Inferior parietal cortex (tissue), 1 donor: Measurements from ENCODE around the gene TOMM20.
A peak's percentile ranks its signal among the peaks of the same experiment; 100 is the strongest.
"Not testable (repeated sequence)": the region's sequence is repeated elsewhere in the genome, so short reads cannot be mapped to it uniquely, and the experiment has no call there.

Experiments
- DNase-seq: peaks from one replicate; pipeline ENCODE4 v3.0.0-alpha.2; 2016; ENCODE audit errors: extremely low spot score

TOMM20 gene

GRCh38 chr1:235078480-235079381, 49.9 kb downstream of the TOMM20 start:
- no peak for DNase-seq

DNA sequence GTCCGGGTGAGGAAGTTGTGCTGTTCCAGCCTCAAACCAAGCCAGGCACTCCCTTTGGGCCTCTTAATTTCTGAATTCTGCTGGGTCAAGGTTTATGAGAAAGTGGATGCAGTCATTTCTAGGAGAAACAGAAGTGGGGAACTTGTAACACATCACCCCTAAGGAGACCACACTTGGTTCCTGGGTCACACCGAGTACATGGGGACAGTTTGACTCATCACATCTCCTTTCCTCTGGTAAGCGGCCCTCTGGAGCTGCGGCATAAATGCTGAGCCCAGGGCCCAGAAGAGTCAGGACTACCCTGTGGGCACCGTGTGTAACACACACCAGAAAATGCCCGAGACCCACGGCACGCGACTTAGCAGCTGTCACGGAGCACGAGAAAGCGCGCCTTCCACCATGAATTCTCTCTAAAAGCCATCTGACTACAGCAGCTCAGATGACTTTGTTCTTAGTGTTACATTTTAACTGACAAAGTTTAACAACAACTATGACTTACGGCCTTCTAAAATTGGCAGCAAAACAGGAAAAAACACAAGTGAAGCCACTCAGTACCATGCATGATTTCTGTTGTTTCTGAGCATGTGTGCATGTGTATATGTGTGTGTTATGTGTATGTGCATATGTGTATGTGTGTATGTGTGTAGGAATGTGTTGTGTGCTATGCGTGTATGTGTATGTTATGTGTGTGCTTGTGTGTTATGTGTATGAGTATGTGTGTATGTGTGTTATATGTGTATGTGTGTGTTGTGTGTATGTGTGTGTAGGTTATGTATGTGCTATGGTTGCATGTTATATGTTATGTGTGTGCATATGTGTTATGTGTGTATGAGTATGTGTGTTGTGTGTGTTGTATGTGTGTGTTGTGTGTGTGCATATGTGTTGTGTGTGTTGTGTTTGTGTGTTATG, 50.8 kb downstream of the TOMM20 start:
- DNase-seq: no peak

DNA sequence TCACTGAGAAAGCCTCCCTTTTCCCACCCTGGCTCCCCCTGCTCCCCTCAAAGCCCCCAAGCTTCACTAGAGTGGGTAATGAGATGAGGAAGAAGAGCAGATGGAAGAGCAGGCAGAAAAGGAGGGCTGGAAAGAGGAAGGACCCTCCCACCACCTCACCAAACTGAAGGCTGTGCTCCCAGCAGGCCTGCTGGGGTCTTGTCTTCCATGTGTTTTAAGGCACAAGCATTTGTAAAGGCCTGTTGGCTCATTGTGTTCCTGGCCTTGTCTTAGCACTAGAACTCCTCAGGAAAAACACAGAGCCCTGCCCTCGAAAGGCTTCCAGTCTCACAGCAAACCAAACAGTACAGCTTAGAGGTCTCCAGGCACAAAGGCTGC, 51.5 kb downstream of the TOMM20 start:
- no peak for DNase-seq

DNA sequence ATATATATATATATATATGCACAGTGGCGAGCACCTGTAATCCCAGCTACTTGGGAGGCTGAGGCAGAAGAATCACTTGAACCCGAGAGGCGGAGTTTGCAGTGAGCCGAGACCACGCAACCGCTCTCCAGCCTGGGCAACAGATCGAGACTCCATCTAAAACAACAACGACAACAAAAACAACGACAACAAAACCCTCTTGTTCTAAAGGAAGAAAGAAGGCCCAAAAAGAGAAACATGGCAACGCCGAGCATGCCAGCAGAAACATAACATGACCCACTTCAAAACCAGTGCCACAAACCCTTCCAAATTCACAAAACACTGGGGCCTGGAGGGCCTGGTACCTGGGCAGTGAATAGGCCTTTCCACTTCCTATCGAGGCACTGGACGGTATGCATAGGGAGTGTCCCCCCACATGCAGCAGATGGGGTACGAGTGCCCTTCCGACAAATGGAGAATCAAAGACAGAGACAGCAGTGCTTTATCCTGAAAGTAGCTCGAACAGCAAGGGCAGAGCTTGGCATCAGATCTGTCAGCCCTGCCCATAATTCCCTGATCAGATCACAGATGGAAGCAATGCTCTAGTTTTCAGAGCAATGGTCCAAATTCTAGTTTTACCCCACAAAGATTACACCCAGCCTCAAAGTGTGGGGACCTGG, 52.0 kb downstream of the TOMM20 start:
- DNase-seq: no peak

DNA sequence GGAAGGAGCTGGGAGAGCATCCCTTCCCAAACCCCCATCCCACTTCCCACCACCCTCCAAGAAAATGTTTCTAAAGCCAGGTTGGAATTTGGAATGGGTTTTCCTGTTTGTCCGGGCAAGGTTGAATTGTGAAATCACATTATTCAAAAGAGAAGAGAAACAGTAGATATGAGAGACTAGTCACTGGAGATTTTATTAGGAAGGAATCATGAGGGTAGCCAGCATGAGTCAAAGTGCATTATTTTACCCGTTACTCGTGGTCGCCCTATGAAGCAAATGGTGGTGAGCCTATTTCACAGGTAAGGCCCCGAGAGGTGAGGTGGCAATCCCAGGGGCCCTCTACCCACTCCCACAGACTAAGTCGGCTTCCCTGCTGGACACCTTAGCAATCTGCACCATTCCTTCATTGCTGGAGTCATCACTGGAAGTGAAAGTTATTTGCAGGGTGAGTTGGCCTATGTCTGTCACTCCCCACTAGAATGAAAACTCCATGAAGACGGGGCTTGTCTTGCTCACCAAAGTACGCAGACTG, 52.8 kb downstream of the TOMM20 start:
- DNase-seq: no peak

DNA sequence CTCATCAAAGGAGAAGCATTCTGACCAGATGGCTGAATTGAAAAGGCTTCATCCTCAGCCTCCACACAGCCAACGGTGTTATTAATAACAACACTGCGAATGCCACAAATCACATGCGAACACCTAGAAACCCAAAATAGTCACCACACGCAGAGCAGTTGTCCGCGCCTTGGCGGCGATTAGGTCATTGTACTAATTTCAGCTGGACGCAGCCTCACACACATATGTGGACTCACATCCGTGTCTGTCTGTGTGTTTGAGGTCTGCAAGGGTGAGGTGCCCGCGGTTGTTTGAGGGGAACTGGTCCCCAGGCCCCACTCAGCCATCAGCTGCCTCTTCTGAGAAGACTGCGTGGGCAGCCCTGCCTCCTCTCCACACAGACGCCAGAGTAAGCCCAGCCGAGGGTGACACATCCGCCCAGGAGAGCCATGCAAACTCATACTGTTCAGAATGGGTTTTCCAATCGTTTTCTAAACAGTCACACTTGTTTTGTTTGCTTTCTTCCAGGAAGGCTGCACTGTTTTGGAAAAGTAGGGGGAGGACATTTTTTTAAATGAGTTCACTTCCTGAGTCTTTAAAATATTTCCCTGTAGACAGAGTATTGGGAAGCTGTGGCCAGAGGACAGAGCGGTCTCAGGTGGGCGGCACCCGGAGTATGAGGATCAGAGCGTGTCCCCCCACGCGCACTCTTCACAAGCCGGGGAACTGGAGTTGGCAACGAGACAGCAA, 53.4 kb downstream of the TOMM20 start:
- DNase-seq: peak; percentile 63

- DNase-seq: peak; percentile 44
These were observed 54.1 kb downstream of the TOMM20 start for GRCh38 chr1:235074523-235075047.

GRCh38 chr1:235073968-235074522, 54.6 kb downstream of the TOMM20 start:
- DNase-seq: no peak

DNA sequence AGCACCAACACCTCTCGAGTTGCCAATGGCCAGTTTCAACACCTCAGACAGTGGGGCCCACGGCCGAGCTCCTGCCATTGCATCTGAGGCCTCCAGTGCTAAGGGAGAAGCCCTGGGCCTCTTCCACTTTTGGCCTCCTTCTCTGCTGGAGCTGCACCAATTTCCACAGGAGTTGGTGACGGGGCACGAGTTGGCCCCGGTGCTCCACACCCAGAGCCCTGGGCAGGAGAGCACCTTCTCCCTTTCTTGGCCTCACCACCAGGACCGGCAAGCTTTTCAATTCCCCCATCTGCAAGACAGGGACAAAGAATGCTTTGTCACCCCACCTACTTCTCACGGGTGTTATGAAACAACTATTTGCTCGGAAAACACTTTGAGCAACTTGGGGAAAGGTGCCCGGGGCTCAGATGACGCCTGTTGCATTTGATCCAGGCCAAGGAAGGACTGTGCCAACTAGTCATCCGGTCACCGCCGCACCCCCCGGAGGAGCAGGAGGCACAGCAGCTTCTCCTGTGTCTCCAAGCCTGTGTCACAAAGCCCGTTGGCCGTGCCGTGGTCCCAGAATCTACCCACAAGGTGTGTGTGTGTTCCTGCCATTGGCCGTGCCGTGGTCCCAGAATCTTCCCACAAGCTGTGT, 55.2 kb downstream of the TOMM20 start:
- no peak for DNase-seq

GRCh38 chr1:235072577-235072976, 56.1 kb downstream of the TOMM20 start:
- DNase-seq: not testable (repeated sequence)

DNA sequence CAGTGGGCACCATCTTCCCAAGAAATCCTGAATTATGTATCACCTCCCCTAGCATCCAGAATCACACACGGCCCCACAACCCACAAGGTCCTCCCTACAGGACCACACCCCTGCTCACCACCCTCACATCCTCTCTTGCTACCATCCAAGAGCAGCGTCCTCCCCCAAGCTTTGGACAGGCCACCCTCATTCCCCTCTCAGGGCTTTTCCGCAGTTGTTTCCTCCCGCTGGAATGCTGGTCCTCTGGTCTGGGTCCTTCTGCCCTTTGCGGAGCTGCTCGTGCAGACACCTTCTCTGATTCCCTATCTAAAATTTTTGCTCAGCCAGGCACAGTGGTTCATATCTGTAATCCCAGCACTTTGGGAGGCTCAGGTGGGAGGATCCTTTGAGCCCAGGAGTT, 56.5 kb downstream of the TOMM20 start:
- no peak for DNase-seq

GRCh38 chr1:235070819-235071218, 57.8 kb downstream of the TOMM20 start:
- no peak for DNase-seq

GRCh38 chr1:235069577-235070563, 58.8 kb downstream of the TOMM20 start:
- no peak for DNase-seq

GRCh38 chr1:235069176-235069575, 59.5 kb downstream of the TOMM20 start:
- no peak for DNase-seq

GRCh38 chr1:235068158-235069121, 60.2 kb downstream of the TOMM20 start:
- DNase-seq: no peak

DNA sequence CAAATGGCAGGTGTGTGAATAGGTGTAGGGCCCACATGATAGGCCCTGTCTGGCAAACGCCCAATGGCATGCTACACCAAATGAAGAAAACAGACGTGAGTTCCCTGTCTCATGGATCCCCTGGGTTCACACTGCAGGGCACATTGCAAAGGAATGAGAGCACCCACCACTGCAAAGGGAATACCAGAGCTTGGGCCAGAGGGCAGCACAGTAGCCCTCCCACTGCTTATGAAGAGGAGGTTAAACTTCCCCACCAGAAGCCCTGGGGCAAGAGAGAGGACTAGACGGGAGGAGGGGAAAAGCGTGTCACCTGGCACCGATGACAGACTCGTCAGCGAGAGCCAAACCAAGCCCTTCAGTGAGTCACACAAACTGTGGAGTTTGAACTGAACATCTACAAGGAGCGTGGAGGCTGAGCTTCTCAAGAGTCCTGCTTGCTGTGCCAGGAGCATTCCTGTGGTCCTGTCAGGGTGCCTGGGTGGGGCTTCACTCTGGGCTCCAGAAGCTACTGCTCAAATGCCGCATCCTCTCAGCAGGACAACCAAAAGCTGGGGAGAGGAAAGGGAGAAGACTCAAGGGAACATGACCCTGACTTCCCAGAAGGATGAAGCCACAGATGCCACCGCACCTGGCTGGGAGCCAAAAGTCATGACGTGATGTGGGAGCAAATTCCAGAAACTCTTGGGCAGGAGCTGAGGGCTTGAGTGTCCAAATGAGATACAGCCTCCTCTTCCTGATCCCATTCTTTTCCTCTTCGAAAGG, 61.1 kb downstream of the TOMM20 start:
- peak; percentile 54 for DNase-seq
